HL-60 (cell line): ENCODE data around the gene DDR1.
A peak's percentile ranks its signal among the peaks of the same experiment; 100 is the strongest.

Experiments
- DNase-seq, 2 experiments: peaks; one replicate each; pipeline ENCODE4 v3.0.0-alpha.2; 2010 to 2020; ENCODE audit warnings: low read depth in 1 of 2, low spot score in 1 of 2
- H3K27ac ChIP-seq: fragments of 250-450 bp; sonication (Bioruptor Pico); replicated peaks from 2 replicates; pipeline ENCODE4 v1.5.1; 2020; ENCODE audit warnings: mild to moderate bottlenecking, moderate library complexity
- H3K27me3 ChIP-seq: fragments of 250-450 bp; sonication (Bioruptor Pico); 2 replicates; pipeline ENCODE4 v1.5.1; 2021; ENCODE audit warnings: mild to moderate bottlenecking, moderate library complexity; ENCODE audit not compliant: insufficient read depth, poor library complexity, severe bottlenecking
- H3K4me3 ChIP-seq: replicated peaks from 2 replicates; pipeline ENCODE4 v1.5.1; 2011; ENCODE audit warnings: mild to moderate bottlenecking, control low read depth, low read length; ENCODE audit not compliant: insufficient read depth
- GABPA ChIP-seq: IDR thresholded peaks from 2 replicates; pipeline ENCODE4 v1.6.1; 2012; ENCODE audit warnings: low read depth
- POLR2AphosphoS5 ChIP-seq: IDR thresholded peaks from 2 replicates; pipeline ENCODE4 v1.6.1; 2012; ENCODE audit warnings: low read depth
- SPI1 ChIP-seq: IDR thresholded peaks from 2 replicates; pipeline ENCODE4 v1.6.1; 2012; ENCODE audit warnings: low read depth, mild to moderate bottlenecking, borderline replicate concordance
- TF ChIP-seq, protein P1 (sequence below): IDR thresholded peaks from 2 replicates; pipeline ENCODE4 v1.6.1; 2012; ENCODE audit warnings: low read depth; ENCODE audit not compliant: insufficient replicate concordance
- TF ChIP-seq, protein P2 (sequence below): IDR thresholded peaks from one replicate; pipeline ENCODE4 v1.5.1; 2011; ENCODE audit warnings: low read length, control low read depth, inconsistent platforms; ENCODE audit not compliant: insufficient read depth

The DDR1 gene

DNA sequence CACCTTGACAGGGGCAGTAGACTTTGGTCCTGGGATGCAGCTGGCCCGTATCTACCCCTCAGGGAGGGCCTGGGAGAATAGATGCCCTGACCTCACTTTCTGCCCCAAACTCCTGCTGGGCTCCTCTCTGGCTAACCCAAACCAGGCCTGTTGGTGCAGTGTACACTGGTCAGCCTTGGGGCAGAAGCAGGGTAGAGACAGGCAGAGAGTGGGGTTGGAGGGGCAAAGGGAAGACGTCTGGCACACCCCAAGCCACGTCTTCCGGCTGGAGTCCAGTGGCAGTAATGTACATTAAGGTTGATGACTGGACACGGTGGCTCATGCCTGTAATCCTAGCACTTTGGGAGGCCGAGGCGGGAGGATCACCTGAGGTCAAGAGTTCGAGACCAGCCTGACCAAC is 9.3 kb downstream of the DDR1 start:
- no peak overlapping the region for H3K27ac ChIP-seq
- H3K27me3 ChIP-seq: peaks cover 12% of the 10 kb centered on the region
- no peak for DNase-seq
- no peak overlapping the region for H3K4me3 ChIP-seq
- TF ChIP-seq, protein P1, sequence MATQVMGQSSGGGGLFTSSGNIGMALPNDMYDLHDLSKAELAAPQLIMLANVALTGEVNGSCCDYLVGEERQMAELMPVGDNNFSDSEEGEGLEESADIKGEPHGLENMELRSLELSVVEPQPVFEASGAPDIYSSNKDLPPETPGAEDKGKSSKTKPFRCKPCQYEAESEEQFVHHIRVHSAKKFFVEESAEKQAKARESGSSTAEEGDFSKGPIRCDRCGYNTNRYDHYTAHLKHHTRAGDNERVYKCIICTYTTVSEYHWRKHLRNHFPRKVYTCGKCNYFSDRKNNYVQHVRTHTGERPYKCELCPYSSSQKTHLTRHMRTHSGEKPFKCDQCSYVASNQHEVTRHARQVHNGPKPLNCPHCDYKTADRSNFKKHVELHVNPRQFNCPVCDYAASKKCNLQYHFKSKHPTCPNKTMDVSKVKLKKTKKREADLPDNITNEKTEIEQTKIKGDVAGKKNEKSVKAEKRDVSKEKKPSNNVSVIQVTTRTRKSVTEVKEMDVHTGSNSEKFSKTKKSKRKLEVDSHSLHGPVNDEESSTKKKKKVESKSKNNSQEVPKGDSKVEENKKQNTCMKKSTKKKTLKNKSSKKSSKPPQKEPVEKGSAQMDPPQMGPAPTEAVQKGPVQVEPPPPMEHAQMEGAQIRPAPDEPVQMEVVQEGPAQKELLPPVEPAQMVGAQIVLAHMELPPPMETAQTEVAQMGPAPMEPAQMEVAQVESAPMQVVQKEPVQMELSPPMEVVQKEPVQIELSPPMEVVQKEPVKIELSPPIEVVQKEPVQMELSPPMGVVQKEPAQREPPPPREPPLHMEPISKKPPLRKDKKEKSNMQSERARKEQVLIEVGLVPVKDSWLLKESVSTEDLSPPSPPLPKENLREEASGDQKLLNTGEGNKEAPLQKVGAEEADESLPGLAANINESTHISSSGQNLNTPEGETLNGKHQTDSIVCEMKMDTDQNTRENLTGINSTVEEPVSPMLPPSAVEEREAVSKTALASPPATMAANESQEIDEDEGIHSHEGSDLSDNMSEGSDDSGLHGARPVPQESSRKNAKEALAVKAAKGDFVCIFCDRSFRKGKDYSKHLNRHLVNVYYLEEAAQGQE: no peak
- TF ChIP-seq POLR2AphosphoS5: no peak
- no peak for TF ChIP-seq GABPA
- TF ChIP-seq, protein P2, sequence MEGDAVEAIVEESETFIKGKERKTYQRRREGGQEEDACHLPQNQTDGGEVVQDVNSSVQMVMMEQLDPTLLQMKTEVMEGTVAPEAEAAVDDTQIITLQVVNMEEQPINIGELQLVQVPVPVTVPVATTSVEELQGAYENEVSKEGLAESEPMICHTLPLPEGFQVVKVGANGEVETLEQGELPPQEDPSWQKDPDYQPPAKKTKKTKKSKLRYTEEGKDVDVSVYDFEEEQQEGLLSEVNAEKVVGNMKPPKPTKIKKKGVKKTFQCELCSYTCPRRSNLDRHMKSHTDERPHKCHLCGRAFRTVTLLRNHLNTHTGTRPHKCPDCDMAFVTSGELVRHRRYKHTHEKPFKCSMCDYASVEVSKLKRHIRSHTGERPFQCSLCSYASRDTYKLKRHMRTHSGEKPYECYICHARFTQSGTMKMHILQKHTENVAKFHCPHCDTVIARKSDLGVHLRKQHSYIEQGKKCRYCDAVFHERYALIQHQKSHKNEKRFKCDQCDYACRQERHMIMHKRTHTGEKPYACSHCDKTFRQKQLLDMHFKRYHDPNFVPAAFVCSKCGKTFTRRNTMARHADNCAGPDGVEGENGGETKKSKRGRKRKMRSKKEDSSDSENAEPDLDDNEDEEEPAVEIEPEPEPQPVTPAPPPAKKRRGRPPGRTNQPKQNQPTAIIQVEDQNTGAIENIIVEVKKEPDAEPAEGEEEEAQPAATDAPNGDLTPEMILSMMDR: no peak
- TF ChIP-seq SPI1: no peak

DNA sequence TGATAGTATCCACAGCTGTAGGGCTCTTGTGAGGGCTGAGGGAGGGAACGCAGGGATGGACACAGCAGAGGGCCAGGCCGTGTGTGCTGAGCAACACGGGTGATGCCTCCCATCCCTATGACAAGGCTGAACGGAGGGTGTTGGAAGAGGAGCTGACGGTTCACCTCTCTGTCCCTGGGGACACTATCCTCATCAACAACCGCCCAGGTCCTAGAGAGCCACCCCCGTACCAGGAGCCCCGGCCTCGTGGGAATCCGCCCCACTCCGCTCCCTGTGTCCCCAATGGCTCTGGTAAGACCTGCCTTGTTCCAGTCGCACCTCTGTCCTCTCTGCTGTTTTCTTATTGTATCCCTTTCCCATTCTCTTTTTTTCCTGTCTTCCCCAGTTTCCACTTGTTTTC is 10.1 kb downstream of the DDR1 start:
- TF ChIP-seq, protein P1: no peak
- H3K4me3 ChIP-seq: no peak overlapping the region
- no peak for DNase-seq
- H3K27me3 ChIP-seq: peaks cover 12% of the 10 kb centered on the region
- no peak overlapping the region for H3K27ac ChIP-seq

DNA sequence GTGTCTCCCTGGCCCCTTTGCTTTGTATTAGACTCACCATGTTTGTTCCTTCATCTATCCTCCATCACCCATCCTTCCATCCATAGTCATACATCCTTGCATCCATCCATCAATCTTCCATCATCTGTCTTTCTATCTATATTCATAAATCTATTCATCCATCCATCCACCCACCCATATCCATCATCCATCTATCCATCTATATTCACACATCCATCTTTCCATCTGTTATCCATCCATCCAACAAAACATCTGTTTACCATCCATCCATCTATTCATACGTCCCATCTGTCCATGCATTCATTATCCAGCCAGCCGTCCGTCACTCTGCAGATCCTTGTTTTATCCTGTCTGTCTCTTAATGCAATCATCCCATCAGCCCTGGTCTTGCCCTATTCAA is 10.6 kb downstream of the DDR1 start:
- Histone ChIP-seq H3K27ac (no peak overlapping the region), H3K27me3 (peaks cover 12% of the 10 kb centered on the region), H3K4me3 (no peak overlapping the region)
- no peak for DNase-seq
- no peak for TF ChIP-seq POLR2AphosphoS5
- TF ChIP-seq SPI1: no peak
- TF ChIP-seq, protein P2: no peak
- TF ChIP-seq, protein P1: no peak
- TF ChIP-seq GABPA: no peak

DNA sequence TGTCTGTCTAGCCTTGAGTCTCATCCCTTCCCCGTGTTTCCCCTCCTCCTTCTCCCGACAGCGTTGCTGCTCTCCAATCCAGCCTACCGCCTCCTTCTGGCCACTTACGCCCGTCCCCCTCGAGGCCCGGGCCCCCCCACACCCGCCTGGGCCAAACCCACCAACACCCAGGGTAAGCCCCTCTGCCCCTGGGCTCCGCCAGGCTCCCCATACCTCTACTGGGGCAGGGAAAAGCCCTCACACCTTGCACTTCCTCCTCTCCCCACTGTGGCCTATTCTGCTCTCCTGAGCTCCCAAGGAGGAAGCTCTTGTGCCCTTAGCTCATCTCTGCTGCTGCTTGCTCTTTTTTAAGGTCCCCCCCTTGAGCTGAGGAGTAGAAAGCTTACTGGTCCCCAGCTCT is 11.0 kb downstream of the DDR1 start:
- H3K4me3 ChIP-seq: no peak overlapping the region
- no peak overlapping the region for H3K27ac ChIP-seq
- peaks cover 7% of the 10 kb centered on the region for H3K27me3 ChIP-seq
- TF ChIP-seq SPI1: peak; percentile 58; the same call in 1 of the 2 replicates
- TF ChIP-seq, protein P2: no peak
- peak in 1 of 2 experiments; percentile 30 for DNase-seq
